ENCODE results near the gene TVP23B.
"Not testable (repeated sequence)": the region's sequence is repeated elsewhere in the genome, so short reads cannot be mapped to it uniquely, and the experiment has no call there.

DNA sequence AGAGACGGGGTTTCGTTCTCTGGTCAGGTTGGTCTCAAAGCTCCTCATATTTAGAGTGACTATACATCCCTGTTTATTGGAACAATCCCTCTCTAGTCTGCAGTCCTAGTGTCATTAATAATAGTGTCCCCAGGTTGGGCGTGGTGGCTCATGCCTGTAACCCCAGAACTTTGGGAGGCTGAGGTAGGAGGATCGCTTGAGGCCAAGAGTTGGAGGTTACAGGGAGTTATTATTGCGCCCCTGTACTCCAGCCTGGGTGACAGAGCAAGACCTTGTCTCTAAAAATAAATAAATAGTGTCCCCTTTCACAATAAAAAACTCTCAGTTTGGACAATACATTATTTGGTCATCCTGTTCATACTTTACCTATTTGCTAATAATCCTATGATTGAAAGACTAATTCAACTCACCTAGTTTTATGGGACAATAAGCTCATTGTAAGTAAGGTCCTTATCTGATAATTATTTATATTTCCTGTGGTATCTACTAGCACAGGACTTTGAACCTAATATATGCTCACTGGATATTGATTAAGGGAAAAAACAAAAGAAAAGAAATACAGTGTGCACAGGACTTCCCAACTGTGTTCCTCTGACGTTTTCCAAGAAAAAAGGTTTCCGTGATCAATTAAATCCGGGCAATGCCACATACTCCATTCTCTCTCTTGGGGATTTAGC, 23.5 kb upstream of the TVP23B start:
- TF ChIP-seq, protein P1, sequence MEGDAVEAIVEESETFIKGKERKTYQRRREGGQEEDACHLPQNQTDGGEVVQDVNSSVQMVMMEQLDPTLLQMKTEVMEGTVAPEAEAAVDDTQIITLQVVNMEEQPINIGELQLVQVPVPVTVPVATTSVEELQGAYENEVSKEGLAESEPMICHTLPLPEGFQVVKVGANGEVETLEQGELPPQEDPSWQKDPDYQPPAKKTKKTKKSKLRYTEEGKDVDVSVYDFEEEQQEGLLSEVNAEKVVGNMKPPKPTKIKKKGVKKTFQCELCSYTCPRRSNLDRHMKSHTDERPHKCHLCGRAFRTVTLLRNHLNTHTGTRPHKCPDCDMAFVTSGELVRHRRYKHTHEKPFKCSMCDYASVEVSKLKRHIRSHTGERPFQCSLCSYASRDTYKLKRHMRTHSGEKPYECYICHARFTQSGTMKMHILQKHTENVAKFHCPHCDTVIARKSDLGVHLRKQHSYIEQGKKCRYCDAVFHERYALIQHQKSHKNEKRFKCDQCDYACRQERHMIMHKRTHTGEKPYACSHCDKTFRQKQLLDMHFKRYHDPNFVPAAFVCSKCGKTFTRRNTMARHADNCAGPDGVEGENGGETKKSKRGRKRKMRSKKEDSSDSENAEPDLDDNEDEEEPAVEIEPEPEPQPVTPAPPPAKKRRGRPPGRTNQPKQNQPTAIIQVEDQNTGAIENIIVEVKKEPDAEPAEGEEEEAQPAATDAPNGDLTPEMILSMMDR (IDR thresholded peaks at IDR 0.05) = not testable (repeated sequence)
- TF ChIP-seq POLR2A (IDR thresholded peaks at IDR 0.05) = not testable (repeated sequence)

All from right lobe of liver (tissue), 4 donors.